KOPT-K1 (cell line): ENCODE measurements around the gene YBEY.
"Not testable (repeated sequence)": the region's sequence is repeated elsewhere in the genome, so short reads cannot be mapped to it uniquely, and the experiment has no call there.

Experiments
- H3K27ac ChIP-seq: fragments of 200-600 bp; sonication (generic); 2 replicates; pipeline ENCODE4 v1.5.1; 2016; ENCODE audit warnings: antibody characterized with exemption, mild to moderate bottlenecking, low read depth, low read length; ENCODE audit not compliant: poor library complexity, severe bottlenecking
- H3K36me3 ChIP-seq: fragments of 200-600 bp; sonication (generic); 2 replicates; pipeline ENCODE4 v1.5.1; 2017; ENCODE audit warnings: antibody characterized with exemption, mild to moderate bottlenecking, low read length, moderate library complexity; ENCODE audit not compliant: insufficient read depth
- H3K9me3 ChIP-seq: fragments of 200-600 bp; sonication (generic); 2 replicates; pipeline ENCODE4 v1.5.1; 2017; ENCODE audit warnings: antibody characterized with exemption, low read length, mild to moderate bottlenecking; ENCODE audit not compliant: insufficient read depth, poor library complexity, severe bottlenecking

YBEY gene

GRCh38 chr21:46285761-46286647 lies at the start of gene YBEY:
YBEY (plus strand) TSS chr21:46286342; CDS start chr21:46286914, 572 bp downstream.
- Histone ChIP-seq H3K36me3 (peaks cover 35% of the 10 kb centered on the region), H3K27ac (peak within 1 kb of the TSS; percentile 83), H3K9me3 (no peaks in the 10 kb centered on the region)

DNA sequence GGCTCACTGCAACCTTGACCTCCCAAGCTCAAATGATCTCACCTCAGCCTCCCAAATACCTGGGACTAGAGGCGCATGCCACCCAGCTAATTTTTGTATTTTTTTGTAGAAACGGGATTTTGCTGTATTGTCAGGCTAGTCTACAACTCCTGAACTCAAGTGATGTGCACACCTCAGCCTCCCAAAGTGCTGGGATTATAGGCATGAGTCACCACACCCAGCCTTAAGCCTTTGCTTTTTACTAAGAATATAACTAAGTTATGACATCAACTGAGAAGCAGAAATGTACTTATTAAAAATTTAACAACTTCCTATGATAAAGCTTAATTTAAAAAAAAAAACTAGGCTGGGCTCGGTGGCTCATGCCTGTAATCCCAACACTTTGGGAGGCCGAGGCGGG lies 48.7 kb upstream of the YBEY start:
- Histone ChIP-seq H3K27ac (no peak overlapping the region), H3K36me3 (peaks cover 82% of the 10 kb centered on the region), H3K9me3 (no peaks in the 10 kb centered on the region)

- Histone ChIP-seq H3K9me3 (no peaks in the 10 kb centered on the region), H3K36me3 (peaks cover 84% of the 10 kb centered on the region), H3K27ac (no peak overlapping the region)
Observed at GRCh38 chr21:46239817-46240325, 46.3 kb upstream of the YBEY start.

DNA sequence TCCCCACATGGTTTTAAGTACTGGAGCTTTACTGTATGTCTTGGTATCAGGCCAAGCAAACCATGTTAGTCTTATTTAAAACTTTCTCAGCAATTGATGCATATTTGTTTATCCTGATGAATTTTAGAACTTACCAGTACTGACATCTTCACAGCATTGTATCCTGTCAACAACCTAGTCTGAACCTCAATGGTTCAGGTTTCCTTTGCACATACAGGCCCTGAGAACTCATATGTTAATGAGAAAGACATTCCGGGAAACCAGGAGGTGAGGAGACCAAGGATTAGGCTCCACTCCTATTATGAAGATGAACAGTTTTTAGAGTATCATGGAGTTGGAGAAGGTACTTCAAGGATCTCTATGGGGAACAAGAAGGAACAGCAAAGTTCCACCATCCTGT lies 44.6 kb upstream of the YBEY start:
- not testable (repeated sequence) for H3K9me3 ChIP-seq, H3K27ac ChIP-seq
- peaks cover 84% of the 10 kb centered on the region for H3K36me3 ChIP-seq

DNA sequence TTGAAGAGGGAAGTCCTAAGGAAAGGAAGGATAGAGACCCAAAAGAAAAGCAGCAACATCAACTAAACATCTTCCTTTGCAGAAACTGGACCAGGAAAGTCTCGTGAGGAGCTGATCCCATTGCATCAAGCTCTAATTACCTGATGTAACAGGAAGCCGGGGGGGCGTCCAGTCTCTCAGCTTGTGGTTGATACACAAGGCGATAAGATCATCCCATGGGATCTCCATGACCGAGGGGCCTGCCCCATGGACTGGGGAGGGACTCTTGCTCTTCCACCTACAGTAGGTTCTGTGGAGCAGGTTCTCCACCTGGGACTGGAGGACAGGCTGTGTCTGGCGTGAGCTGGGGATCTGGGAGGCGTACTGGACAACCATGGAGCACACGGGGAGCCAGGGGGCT lies 42.8 kb upstream of the YBEY start:
- peaks cover 96% of the 10 kb centered on the region for H3K36me3 ChIP-seq
- no peaks in the 10 kb centered on the region for H3K9me3 ChIP-seq
- no peak overlapping the region for H3K27ac ChIP-seq

- Histone ChIP-seq H3K9me3 (no peaks in the 10 kb centered on the region), H3K27ac (no peak overlapping the region), H3K36me3 (peaks cover 97% of the 10 kb centered on the region)
Observed at GRCh38 chr21:46243960-46244361, 42.2 kb upstream of the YBEY start.

DNA sequence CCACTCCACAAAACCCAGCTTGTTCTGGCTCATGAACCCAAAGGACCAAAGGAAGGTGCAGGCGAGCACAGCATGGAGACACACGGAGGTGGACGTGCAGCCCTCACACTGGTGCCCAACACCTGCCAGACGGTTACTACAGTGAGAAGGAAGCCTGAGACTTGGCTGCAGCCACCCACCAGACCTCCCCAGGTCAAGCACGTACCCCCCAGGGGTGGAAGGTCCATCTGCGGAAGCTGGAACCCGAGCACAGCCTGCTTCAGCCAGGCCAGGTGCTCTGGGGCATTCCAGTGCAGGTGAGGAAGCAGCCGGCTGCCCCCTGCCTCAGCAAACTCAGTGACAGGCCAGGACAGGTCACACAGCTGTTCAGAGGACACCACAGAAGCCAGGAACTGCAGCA lies 41.5 kb upstream of the YBEY start:
- H3K36me3 ChIP-seq, result peaks cover 97% of the 10 kb centered on the region
- H3K27ac ChIP-seq, result no peak overlapping the region
- H3K9me3 ChIP-seq, result no peaks in the 10 kb centered on the region

- Histone ChIP-seq H3K36me3 (peaks cover 97% of the 10 kb centered on the region), H3K9me3 (no peaks in the 10 kb centered on the region), H3K27ac (no peak overlapping the region)
Observed at GRCh38 chr21:46245213-46245915, 40.8 kb upstream of the YBEY start.

DNA sequence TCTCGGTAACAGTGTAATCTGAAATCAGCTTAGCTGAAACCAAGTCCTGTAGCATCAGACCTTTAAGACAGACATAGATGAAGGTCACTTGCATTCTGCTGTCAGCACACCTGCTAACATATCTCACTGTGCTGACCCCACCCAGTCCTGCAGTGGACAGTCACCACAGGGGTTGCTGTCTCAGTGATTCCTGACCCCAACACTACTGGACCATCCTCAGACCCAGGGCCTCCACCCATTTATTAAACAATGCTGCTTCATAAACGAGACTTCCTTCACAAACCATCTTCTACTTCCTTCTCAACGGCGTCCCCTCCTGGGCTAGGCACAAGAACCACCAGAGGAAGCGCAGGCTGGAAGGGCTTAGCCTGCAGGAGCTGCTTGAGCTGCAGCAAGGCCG lies 39.8 kb upstream of the YBEY start:
- Histone ChIP-seq H3K27ac (no peak overlapping the region), H3K36me3 (peaks cover 97% of the 10 kb centered on the region), H3K9me3 (no peaks in the 10 kb centered on the region)

DNA sequence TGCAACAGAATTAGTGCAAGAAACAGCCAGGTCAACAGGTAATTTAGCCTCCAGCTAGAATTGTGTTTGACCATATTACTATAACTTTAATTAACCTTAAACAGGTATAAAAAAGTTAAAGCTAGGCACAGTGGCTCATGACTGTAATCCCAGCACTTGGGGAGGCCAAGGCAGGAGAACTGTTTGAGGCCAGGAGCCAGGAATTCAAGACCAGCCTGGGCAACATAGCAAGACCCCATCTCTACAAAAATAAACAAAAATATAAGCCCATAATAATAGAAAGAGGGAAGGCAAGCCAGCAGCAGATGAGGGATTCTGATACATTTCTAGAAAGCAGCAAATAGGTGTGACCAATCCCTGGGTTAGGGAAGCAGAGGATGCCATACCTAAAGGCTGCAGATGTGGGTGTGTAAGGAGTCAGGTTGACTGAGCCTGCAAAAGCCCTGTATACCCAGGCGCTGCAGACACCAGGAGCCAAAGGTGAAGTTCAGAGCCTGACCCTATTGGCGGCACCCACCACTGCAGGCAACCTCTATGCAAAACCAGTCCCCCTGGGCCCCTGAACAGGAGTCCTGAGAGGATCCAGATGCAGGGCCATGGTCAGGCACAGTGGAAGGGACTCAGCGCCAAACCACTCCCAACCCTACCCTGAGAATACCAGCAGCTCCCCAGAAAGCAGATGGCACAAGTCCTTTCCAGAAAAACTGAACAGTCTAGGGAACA lies 38.3 kb upstream of the YBEY start:
- Histone ChIP-seq H3K36me3 (peaks cover 97% of the 10 kb centered on the region), H3K27ac (no peak overlapping the region)

DNA sequence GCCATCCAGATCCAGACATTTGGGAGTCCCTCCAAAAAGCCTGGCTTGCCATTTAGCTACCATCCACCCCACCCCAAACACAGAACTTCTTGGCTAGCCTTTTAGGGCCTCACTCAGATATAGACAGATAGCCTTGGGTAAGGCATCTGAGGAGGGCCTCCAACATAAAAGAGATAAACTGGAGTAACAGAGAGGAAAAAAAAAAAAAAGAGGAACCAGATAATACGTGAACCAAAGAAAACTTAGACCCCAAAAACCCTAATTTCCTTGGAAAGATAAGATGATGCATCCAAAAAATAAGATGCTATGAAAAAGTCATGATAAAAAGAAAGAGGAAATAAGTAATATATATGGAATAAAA lies 37.7 kb upstream of the YBEY start:
- Histone ChIP-seq H3K9me3 (no peaks in the 10 kb centered on the region), H3K36me3 (peaks cover 97% of the 10 kb centered on the region), H3K27ac (no peak overlapping the region)

More for the DNA sequence above, 38.3 kb upstream of the YBEY start:
- H3K9me3 ChIP-seq, result no peaks in the 10 kb centered on the region

DNA sequence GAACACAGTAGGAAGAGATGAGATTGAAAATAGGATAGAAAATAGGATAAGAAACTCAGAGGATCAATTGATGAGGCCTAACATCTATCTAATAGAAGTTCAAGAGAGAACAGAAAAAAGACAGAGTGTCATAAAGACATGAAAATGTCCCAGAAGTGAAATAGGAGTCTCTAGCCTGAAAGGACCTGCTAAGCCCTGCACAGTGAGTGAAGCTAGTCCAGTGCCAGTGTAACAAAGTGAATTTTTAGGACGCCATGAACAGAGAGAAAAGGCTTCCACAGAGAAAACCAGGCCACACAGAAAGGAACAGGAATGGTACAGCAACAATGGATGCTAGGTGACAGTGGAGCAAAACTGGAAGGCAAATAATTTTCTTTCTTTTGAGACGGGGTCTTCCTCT lies 37.3 kb upstream of the YBEY start:
- no peak overlapping the region for H3K27ac ChIP-seq
- H3K36me3 ChIP-seq, result peaks cover 97% of the 10 kb centered on the region
- no peaks in the 10 kb centered on the region for H3K9me3 ChIP-seq

DNA sequence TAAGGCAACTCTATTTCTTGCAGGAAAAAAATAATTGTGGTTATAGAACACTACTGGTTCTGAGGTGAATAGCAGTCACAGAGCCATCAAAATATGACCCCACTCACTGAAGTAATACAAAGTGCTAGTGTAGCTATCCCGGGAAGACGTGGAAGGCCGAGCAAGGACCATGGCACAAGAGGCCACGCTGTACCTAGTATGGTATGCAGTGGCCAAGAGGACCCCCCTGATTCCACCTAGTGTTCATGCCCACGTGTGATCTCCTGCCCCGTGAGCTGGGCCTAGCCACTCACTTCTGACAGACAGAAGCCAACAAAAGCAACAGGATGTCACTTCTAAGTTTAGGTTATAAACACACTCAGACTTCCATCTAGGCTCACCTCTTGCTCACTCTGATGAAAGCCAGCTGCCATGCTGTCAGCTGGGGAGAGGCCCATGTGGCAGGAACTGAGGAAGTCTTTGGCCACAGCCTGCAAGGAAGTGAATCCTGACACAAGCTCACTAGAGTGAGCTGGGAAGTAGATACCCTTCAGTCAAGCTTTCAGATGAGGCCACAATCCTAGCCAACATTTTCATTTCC lies 35.9 kb upstream of the YBEY start:
- Histone ChIP-seq H3K27ac (peak overlapping the region; percentile 14), H3K9me3 (no peaks in the 10 kb centered on the region), H3K36me3 (peaks cover 97% of the 10 kb centered on the region)

- Histone ChIP-seq H3K36me3 (peaks cover 94% of the 10 kb centered on the region), H3K9me3 (no peaks in the 10 kb centered on the region), H3K27ac (no peak overlapping the region)
Observed at GRCh38 chr21:46252840-46253239, 33.3 kb upstream of the YBEY start.
